PC-3 (cell line): ENCODE results near the gene DAAM1. TPM values are rescaled to one million over a fixed set of nuclear protein-coding genes. Genes with fewer than 3 reads are reported as not detected.

Experiments
- ATAC-seq: fragments of 200-7000 bp; cut with Tn5 transposase; 2 replicates; pipeline ENCODE4 v1.9.1; 2020; ENCODE audit warnings: mild to moderate bottlenecking, moderate library complexity
- BruUV-seq: library from RNA; stranded (reverse); fragments of 400-500 nt; replicated peaks from 2 replicates; lab custom pipeline; 2021; lab: Mats Ljungman, UMichigan
- CTCF ChIA-PET: fragments of 300-600 bp; sonication (Branson Sonifier 250); formaldehyde crosslinking; loops from one replicate; lab custom pipeline; 2022; ENCODE audit warnings: antibody characterized with exemption; lab: Charles Lee
- POLR2A ChIA-PET: fragments of 300-600 bp; sonication (Branson Sonifier 250); formaldehyde crosslinking; loops from one replicate; lab custom pipeline; 2022; ENCODE audit warnings: antibody characterized with exemption; ENCODE audit not compliant: unreplicated experiment; lab: Charles Lee
- DNase-seq: peaks from one replicate; pipeline ENCODE4 v3.0.0-alpha.2; 2015
- H2AFZ ChIP-seq: fragments of 300-600 bp; sonication (generic); 2 replicates; pipeline ENCODE4 v1.6.0; 2016; ENCODE audit warnings: antibody characterized with exemption, low read length
- H3F3A ChIP-seq: fragments of 300-600 bp; sonication (generic); one replicate; pipeline ENCODE4 v1.6.0; 2017; ENCODE audit warnings: antibody characterized with exemption, low read length, control low read depth, mild to moderate bottlenecking; ENCODE audit not compliant: unreplicated experiment
- H3K27ac ChIP-seq: fragments of 300-600 bp; sonication (generic); 2 replicates; pipeline ENCODE4 v1.5.1; 2016; ENCODE audit warnings: mild to moderate bottlenecking, low read length
- H3K27me3 ChIP-seq: fragments of 300-600 bp; sonication (generic); 2 replicates; pipeline ENCODE4 v1.6.1; 2016; ENCODE audit warnings: low read length, mixed read lengths
- H3K36me3 ChIP-seq: fragments of 300-600 bp; sonication (generic); 2 replicates; pipeline ENCODE4 v1.6.1; 2016; ENCODE audit warnings: low read depth, mixed run types, low read length, mixed read lengths
- H3K4me1 ChIP-seq: fragments of 300-600 bp; sonication (generic); 2 replicates; pipeline ENCODE4 v1.5.1; 2016; ENCODE audit warnings: low read length; ENCODE audit not compliant: insufficient read depth
- H3K4me2 ChIP-seq: fragments of 300-600 bp; sonication (generic); 2 replicates; pipeline ENCODE4 v1.6.0; 2016; ENCODE audit warnings: low read length
- H3K4me3 ChIP-seq: fragments of 300-600 bp; sonication (generic); 2 replicates; pipeline ENCODE4 v1.5.1; 2016; ENCODE audit warnings: mild to moderate bottlenecking, low read length, mixed read lengths
- H3K79me2 ChIP-seq: fragments of 300-600 bp; sonication (generic); 2 replicates; pipeline ENCODE4 v1.6.1; 2017; ENCODE audit warnings: low read length, mixed read lengths
- H3K9ac ChIP-seq: fragments of 300-600 bp; sonication (generic); 2 replicates; pipeline ENCODE4 v1.6.0; 2016; ENCODE audit warnings: mild to moderate bottlenecking, low read length
- H3K9me2 ChIP-seq: fragments of 300-600 bp; sonication (generic); replicated peaks from 2 replicates; pipeline ENCODE4 v1.6.1; 2016; ENCODE audit warnings: mixed run types, low read length, mixed read lengths
- H3K9me3 ChIP-seq: fragments of 300-600 bp; sonication (generic); 2 replicates; pipeline ENCODE4 v1.6.1; 2016; ENCODE audit warnings: low read length, mixed read lengths
- H4K20me1 ChIP-seq: fragments of 300-600 bp; sonication (generic); 2 replicates; pipeline ENCODE4 v1.6.1; 2016; ENCODE audit warnings: low read length, mixed read lengths
- CTCF ChIP-seq: fragments of 300-600 bp; sonication (generic); conservative IDR thresholded peaks from 2 replicates; pipeline ENCODE4 v1.5.1; 2017; ENCODE audit warnings: antibody characterized with exemption, low read depth, mild to moderate bottlenecking, low read length
- EZH2 ChIP-seq: fragments of 300-600 bp; sonication (generic); IDR thresholded peaks from one replicate; pipeline ENCODE4 v1.6.1; 2017; ENCODE audit warnings: antibody characterized with exemption, mild to moderate bottlenecking, low read length; ENCODE audit not compliant: unreplicated experiment
- EZH2phosphoT487 ChIP-seq: fragments of 300-600 bp; sonication (generic); IDR thresholded peaks from 2 replicates; pipeline ENCODE4 v1.6.1; 2018; ENCODE audit warnings: mild to moderate bottlenecking, antibody characterized with exemption, low read length, borderline replicate concordance
- intact Hi-C: fragments of 100-400 bp; cut with micrococcal nuclease; formaldehyde crosslinking; loops from 2 replicates; pipeline ENCODE4 v1.9.0; 2023
- total RNA-seq: library from RNA; depleted of rRNA; stranded (reverse); fragments of >200 nt; gene quantifications from 2 replicates; pipeline ENCODE4 v1.2.3, GENCODE V29; 2014

The DAAM1 gene
- total RNA-seq, 1 experiment from 2014 or later = 32.7 TPM

- Histone ChIP-seq H2AFZ (no peak overlapping the region), H3K79me2 (no peaks in the 10 kb centered on the region), H3K4me3 (no peak overlapping the region), H3F3A (no peaks in the 10 kb centered on the region), H3K27me3 (no peaks in the 10 kb centered on the region), H3K36me3 (no peaks in the 10 kb centered on the region), H3K27ac (no peak overlapping the region), H3K4me1 (peaks cover 18% of the 10 kb centered on the region), H3K9me3 (no peaks in the 10 kb centered on the region), H3K9ac (no peak overlapping the region), H3K4me2 (peak overlapping the region; percentile 24), H3K9me2 (no peaks in the 10 kb centered on the region), H4K20me1 (no peaks in the 10 kb centered on the region)
- intact Hi-C loops = loop anchor here (2.0 kb wide), 2 partner anchors 41 to 101 kb away; no protein-coding TSS in a partner anchor
- ATAC-seq (no peak), DNase-seq (peak; percentile 99)
- CTCF ChIA-PET = interaction anchor here (0.6 to 1.1 kb wide), 2 partner anchors 107 to 185 kb away, joined by 3 to 5 read pairs; no protein-coding TSS in a partner anchor
- BruUV-seq = no TSS peak
- POLR2A ChIA-PET = interaction anchor here (0.6 to 0.9 kb wide), 2 partner anchors 8 to 163 kb away, joined by 3 to 4 read pairs; partner anchors contain the start of genes JKAMP and L3HYPDH
- TF ChIP-seq EZH2phosphoT487 (no peak), EZH2 (no peak), CTCF (no peak)
Observed at GRCh38 chr14:59321626-59321949, 133.1 kb downstream of the DAAM1 start.

GRCh38 chr14:59325906-59326305 is 137.4 kb downstream of the DAAM1 start:
- Histone ChIP-seq H3K4me1 (peaks cover 22% of the 10 kb centered on the region), H3K27me3 (no peaks in the 10 kb centered on the region), H3F3A (no peaks in the 10 kb centered on the region), H3K79me2 (no peaks in the 10 kb centered on the region), H3K4me2 (no peak overlapping the region), H3K4me3 (no peak overlapping the region), H3K9ac (no peak overlapping the region), H3K9me3 (no peaks in the 10 kb centered on the region), H3K27ac (no peak overlapping the region), H3K36me3 (0 out of 2 replicates have a peak, but pooled peaks cover 9% of the 10 kb centered on the region), H3K9me2 (no peaks in the 10 kb centered on the region), H2AFZ (no peak overlapping the region), H4K20me1 (no peaks in the 10 kb centered on the region)
- intact Hi-C loops = no loop called here
- ChIA-PET POLR2A (interaction anchor here (0.6 kb wide), 1 partner anchor 9 kb away, joined by 3 read pairs; no protein-coding TSS in a partner anchor), CTCF (interaction anchor here (0.6 kb wide), 1 partner anchor 10 kb away, joined by 9 read pairs; no protein-coding TSS in a partner anchor)
- BruUV-seq = no TSS peak
- TF ChIP-seq CTCF = no peak
- no peak for TF ChIP-seq EZH2phosphoT487
- TF ChIP-seq EZH2 = no peak
- ATAC-seq = no peak
- no peak for DNase-seq

GRCh38 chr14:59328454-59328853 is 140.0 kb downstream of the DAAM1 start:
- Histone ChIP-seq H3K27me3 (no peaks in the 10 kb centered on the region), H3K9me2 (no peaks in the 10 kb centered on the region), H3K36me3 (peaks cover 18% of the 10 kb centered on the region), H3K9ac (no peak overlapping the region), H3K4me2 (no peak overlapping the region), H3F3A (no peaks in the 10 kb centered on the region), H3K79me2 (no peaks in the 10 kb centered on the region), H3K9me3 (no peaks in the 10 kb centered on the region), H3K4me1 (peaks cover 18% of the 10 kb centered on the region), H3K27ac (no peak overlapping the region), H4K20me1 (no peaks in the 10 kb centered on the region), H2AFZ (no peak overlapping the region), H3K4me3 (no peak overlapping the region)
- POLR2A ChIA-PET = no interaction called here
- CTCF ChIA-PET = interaction anchor here (0.6 kb wide), 1 partner anchor 40 kb away, joined by 3 read pairs; no protein-coding TSS in a partner anchor
- BruUV-seq = no TSS peak
- DNase-seq (peak; percentile 77), ATAC-seq (peak; percentile 28; the same call in 1 of the 2 replicates)
- no peak for TF ChIP-seq EZH2phosphoT487
- no peak for TF ChIP-seq CTCF
- TF ChIP-seq EZH2 = no peak
- intact Hi-C loops = no loop called here
